HG02571 (cell line): ENCODE results near the gene ILDR1.
A peak's percentile ranks its signal among the peaks of the same experiment; 100 is the strongest.

Source experiments
- ATAC-seq: cut with Tn5 transposase; IDR thresholded peaks from one replicate; pipeline ENCODE4 v1.9.1; 2021; ENCODE audit warnings: mild to moderate bottlenecking, moderate library complexity; ENCODE audit not compliant: unreplicated experiment

ILDR1 gene

GRCh38 chr3:122021037-122021436 is 1.0 kb downstream of the ILDR1 start:
- no peak for ATAC-seq

GRCh38 chr3:122019493-122019892 is 2.6 kb downstream of the ILDR1 start:
- no peak for ATAC-seq

GRCh38 chr3:122014741-122015140 is 7.3 kb downstream of the ILDR1 start:
- peak; percentile 71 for ATAC-seq

GRCh38 chr3:122013448-122013925 is 8.6 kb downstream of the ILDR1 start:
- ATAC-seq, result no peak

GRCh38 chr3:122012821-122013220 is 9.2 kb downstream of the ILDR1 start:
- no peak for ATAC-seq

GRCh38 chr3:122011396-122011795 is 10.7 kb downstream of the ILDR1 start:
- no peak for ATAC-seq

GRCh38 chr3:122010506-122010905 is 11.5 kb downstream of the ILDR1 start:
- no peak for ATAC-seq

- ATAC-seq, result no peak
These were observed 13.9 kb downstream of the ILDR1 start for GRCh38 chr3:122008166-122008565.

- ATAC-seq, result no peak
These were observed 15.8 kb downstream of the ILDR1 start for GRCh38 chr3:122006267-122006666.

- peak; percentile 40 for ATAC-seq
These were observed 17.0 kb downstream of the ILDR1 start for GRCh38 chr3:122004991-122005565.

GRCh38 chr3:122004107-122004506 is 17.9 kb downstream of the ILDR1 start:
- ATAC-seq, result no peak

- ATAC-seq, result no peak
These were observed 18.4 kb downstream of the ILDR1 start for GRCh38 chr3:122003606-122004005.

GRCh38 chr3:122003112-122003511 is 18.9 kb downstream of the ILDR1 start:
- ATAC-seq, result no peak

- no peak for ATAC-seq
These were observed 19.4 kb downstream of the ILDR1 start for GRCh38 chr3:122002611-122003010.

GRCh38 chr3:122001892-122002291 is 20.2 kb downstream of the ILDR1 start:
- no peak for ATAC-seq

- no peak for ATAC-seq
These were observed 21.0 kb downstream of the ILDR1 start for GRCh38 chr3:122000936-122001605.

- no peak for ATAC-seq
These were observed 22.1 kb downstream of the ILDR1 start for GRCh38 chr3:121999931-122000330.

- no peak for ATAC-seq
These were observed 23.2 kb downstream of the ILDR1 start for GRCh38 chr3:121998611-121999473.

- no peak for ATAC-seq
These were observed 23.9 kb downstream of the ILDR1 start for GRCh38 chr3:121998030-121998580.

GRCh38 chr3:121997372-121997771 is 24.7 kb downstream of the ILDR1 start:
- ATAC-seq, result no peak

GRCh38 chr3:121996441-121996840 is 25.6 kb downstream of the ILDR1 start:
- no peak for ATAC-seq
